GM23338 (cell line): ENCODE measurements around the gene ZBTB3. TPM values are rescaled to one million over a fixed set of nuclear protein-coding genes. Genes with fewer than 3 reads are reported as not detected.

Experiments
- ATAC-seq: fragments of 200-7000 bp; cut with Tn5 transposase; 3 replicates; pipeline ENCODE4 v1.9.1; 2020
- DNase-seq: peaks from one replicate; pipeline ENCODE4 v3.0.0-alpha.2; 2015; ENCODE audit warnings: low spot score
- H2AFZ ChIP-seq: fragments of 200-600 bp; sonication (generic); 2 replicates; pipeline ENCODE4 v1.8.0; 2016; ENCODE audit warnings: antibody characterized with exemption, mild to moderate bottlenecking, moderate library complexity
- H3F3A ChIP-seq: fragments of 200-600 bp; sonication (generic); replicated peaks from 2 replicates; pipeline ENCODE4 v1.8.0; 2017; ENCODE audit warnings: antibody characterized with exemption, mixed run types, low read depth
- H3K27ac ChIP-seq: fragments of 200-600 bp; sonication (generic); 2 replicates; pipeline ENCODE4 v1.6.1; 2016; ENCODE audit warnings: low read depth
- H3K27me3 ChIP-seq: fragments of 200-600 bp; sonication (generic); 2 replicates; pipeline ENCODE4 v1.8.0; 2016; ENCODE audit warnings: mild to moderate bottlenecking, mixed run types, moderate library complexity; ENCODE audit not compliant: insufficient read depth
- H3K36me3 ChIP-seq: fragments of 200-600 bp; sonication (generic); 2 replicates; pipeline ENCODE4 v1.8.0; 2016; ENCODE audit warnings: mild to moderate bottlenecking; ENCODE audit not compliant: insufficient read depth
- H3K4me1 ChIP-seq: fragments of 200-600 bp; sonication (generic); 2 replicates; pipeline ENCODE4 v1.8.0; 2016; ENCODE audit warnings: mild to moderate bottlenecking, moderate library complexity; ENCODE audit not compliant: insufficient read depth
- H3K4me2 ChIP-seq: fragments of 200-600 bp; sonication (generic); 2 replicates; pipeline ENCODE4 v1.7.1; 2017; ENCODE audit warnings: mixed run types
- H3K4me3 ChIP-seq: fragments of 200-600 bp; sonication (generic); 2 replicates; pipeline ENCODE4 v1.6.1; 2016; ENCODE audit warnings: mixed run types
- H3K79me2 ChIP-seq: fragments of 200-600 bp; sonication (generic); replicated peaks from 2 replicates; pipeline ENCODE4 v1.8.0; 2017; ENCODE audit warnings: mild to moderate bottlenecking; ENCODE audit not compliant: insufficient read depth
- H3K9me2 ChIP-seq: fragments of 200-600 bp; sonication (generic); 2 replicates; pipeline ENCODE4 v1.8.0; 2017; ENCODE audit not compliant: insufficient read depth
- H4K20me1 ChIP-seq: fragments of 200-600 bp; sonication (generic); replicated peaks from 2 replicates; pipeline ENCODE4 v1.8.0; 2017; ENCODE audit warnings: mild to moderate bottlenecking; ENCODE audit not compliant: insufficient read depth
- H3K27ac Mint-ChIP-seq: 2 replicates; pipeline ENCODE4 v1.8.0; 2020; ENCODE audit warnings: inconsistent platforms, mild to moderate bottlenecking, moderate library complexity, mixed read lengths
- H3K27me3 Mint-ChIP-seq: 3 replicates; pipeline ENCODE4 v1.8.0; 2022; ENCODE audit warnings: low read depth, mild to moderate bottlenecking, moderate library complexity, mixed read lengths, inconsistent platforms; ENCODE audit not compliant: insufficient read depth, poor library complexity
- H3K36me3 Mint-ChIP-seq: 3 replicates; pipeline ENCODE4 v1.8.0; 2021; ENCODE audit warnings: low read depth, mild to moderate bottlenecking, inconsistent platforms, moderate library complexity, mixed read lengths
- H3K4me1 Mint-ChIP-seq: 3 replicates; pipeline ENCODE4 v1.8.0; 2020; ENCODE audit warnings: mild to moderate bottlenecking, inconsistent platforms, mixed read lengths
- H3K4me3 Mint-ChIP-seq: 3 replicates; pipeline ENCODE4 v1.8.0; 2021; ENCODE audit warnings: moderate library complexity, mild to moderate bottlenecking, inconsistent platforms, mixed read lengths
- H3K9me3 Mint-ChIP-seq: 3 replicates; pipeline ENCODE4 v1.8.0; 2020; ENCODE audit warnings: moderate library complexity, mild to moderate bottlenecking, inconsistent platforms, mixed read lengths
- CREB1 ChIP-seq: fragments of 250-450 bp; sonication (Bioruptor Pico); IDR thresholded peaks from 2 replicates; pipeline ENCODE4 v1.5.0; 2020; ENCODE audit warnings: low read depth, mild to moderate bottlenecking, moderate library complexity
- CTCF ChIP-seq, 2 experiments: fragments of 200-600 bp in 1 of 2; sonication (generic) in 1 of 2; conservative IDR thresholded peaks; 2 replicates each; pipeline versions ENCODE4 v1.5.1 to v1.6.1; 2016 to 2017; ENCODE audit warnings: antibody characterized with exemption in 2 of 2, low read depth in 2 of 2, mild to moderate bottlenecking in 2 of 2, moderate library complexity in 1 of 2
- ETS1 ChIP-seq: IDR thresholded peaks from 2 replicates; pipeline ENCODE4 v1.6.1; 2016; ENCODE audit warnings: antibody characterized with exemption
- EZH2 ChIP-seq: fragments of 200-600 bp; sonication (generic); IDR thresholded peaks from one replicate; pipeline ENCODE4 v1.8.0; 2017; ENCODE audit warnings: antibody characterized with exemption, mild to moderate bottlenecking, low read depth; ENCODE audit not compliant: unreplicated experiment
- EZH2phosphoT487 ChIP-seq: fragments of 200-600 bp; sonication (generic); IDR thresholded peaks from one replicate; pipeline ENCODE4 v1.8.1; 2018; ENCODE audit warnings: antibody characterized with exemption; ENCODE audit not compliant: unreplicated experiment
- JUNB ChIP-seq: IDR thresholded peaks from one replicate; pipeline ENCODE4 v1.6.1; 2016; ENCODE audit warnings: antibody characterized with exemption; ENCODE audit not compliant: unreplicated experiment
- NANOG ChIP-seq: IDR thresholded peaks from 2 replicates; pipeline ENCODE4 v1.6.1; 2016; ENCODE audit warnings: antibody characterized with exemption, borderline replicate concordance
- POLR2AphosphoS5 ChIP-seq: IDR thresholded peaks from 2 replicates; pipeline ENCODE4 v1.6.1; 2016; ENCODE audit warnings: antibody characterized with exemption, low read depth
- REST ChIP-seq: IDR thresholded peaks from one replicate; pipeline ENCODE4 v1.6.1; 2018; ENCODE audit warnings: antibody characterized with exemption; ENCODE audit not compliant: unreplicated experiment
- STAT1 ChIP-seq: IDR thresholded peaks from one replicate; pipeline ENCODE4 v1.6.1; 2016; ENCODE audit warnings: antibody characterized with exemption; ENCODE audit not compliant: unreplicated experiment
- ZNF114 ChIP-seq: fragments of 250-450 bp; sonication (Bioruptor Pico); IDR thresholded peaks from 2 replicates; pipeline ENCODE4 v1.5.0; 2020; ENCODE audit warnings: mild to moderate bottlenecking, moderate library complexity
- ZNF331 ChIP-seq: fragments of 250-450 bp; sonication (Bioruptor Pico); IDR thresholded peaks from 2 replicates; pipeline ENCODE4 v1.5.0; 2020; ENCODE audit warnings: low read depth, mild to moderate bottlenecking, moderate library complexity
- ZNF462 ChIP-seq: fragments of 250-450 bp; sonication (Bioruptor Pico); IDR thresholded peaks from 2 replicates; pipeline ENCODE4 v1.5.0; 2020; ENCODE audit warnings: mild to moderate bottlenecking, moderate library complexity
- polyA plus RNA-seq: library from polyadenylated mRNA; unstranded; fragments of >200 nt; fragmentation: Nextera tagmentation; extraction: Ambion mirVana; gene quantifications from 2 replicates; pipeline ENCODE4 v1.2.1, GENCODE V29; 2016
- total RNA-seq: library from RNA; depleted of rRNA; stranded (reverse); fragments of >200 nt; shearing (Covaris generic); gene quantifications from 2 replicates; pipeline ENCODE4 v1.2.3, GENCODE V29; 2014

The ZBTB3 gene
- total and polyA plus RNA-seq, 2 experiments from 2014 or later, result 47.8 to 82.6 TPM

- Histone ChIP-seq H2AFZ (no peak overlapping the region), H3K9me2 (no peaks in the 10 kb centered on the region), H3K4me3 (no peak overlapping the region), H4K20me1 (peaks cover 12% of the 10 kb centered on the region), H3K27me3 (no peaks in the 10 kb centered on the region), H3K4me2 (no peak overlapping the region), H3K79me2 (peaks cover 16% of the 10 kb centered on the region), H3K27ac (peak overlapping the region; percentile 70; the same call in 1 of the 2 replicates), H3K4me1 (peaks cover 24% of the 10 kb centered on the region), H3F3A (peaks cover 64% of the 10 kb centered on the region), H3K36me3 (peaks cover 61% of the 10 kb centered on the region)
- Mint-ChIP-seq H3K4me1 (peaks cover 64% of the 10 kb centered on the region), H3K36me3 (peaks cover 76% of the 10 kb centered on the region), H3K4me3 (no peak overlapping the region), H3K27me3 (peaks cover 15% of the 10 kb centered on the region), H3K9me3 (no peaks in the 10 kb centered on the region), H3K27ac (peak overlapping the region; percentile 90)
- no peak for TF ChIP-seq NANOG
- no peak for TF ChIP-seq EZH2phosphoT487
- TF ChIP-seq EZH2, result no peak
- TF ChIP-seq STAT1, result no peak
- TF ChIP-seq ZNF462 (CRISPR knock-in tag), result no peak
- TF ChIP-seq ZNF331 (CRISPR knock-in tag), result no peak
- TF ChIP-seq ETS1, result no peak
- TF ChIP-seq ZNF114 (CRISPR knock-in tag), result no peak
- TF ChIP-seq JUNB, result no peak
- no peak for TF ChIP-seq REST
- no peak for TF ChIP-seq CREB1
- TF ChIP-seq CTCF (conservative IDR thresholded peaks at IDR 0.05; ENCODE audit: low read depth in 2 of 2), result no peak
- TF ChIP-seq POLR2AphosphoS5, result no peak
- no peak for DNase-seq
- ATAC-seq, result no peak
Measured at GRCh38 chr11:62712861-62713260, 41.1 kb downstream of the ZBTB3 start.
